Epithelial cell of proximal tubule (primary cell): ENCODE measurements around the gene TRIM38. TPM values are rescaled to one million over a fixed set of nuclear protein-coding genes. Genes with fewer than 3 reads are reported as not detected.

ENCODE experiments used
- DNase-seq: peaks from one replicate; pipeline ENCODE4 v3.0.0-alpha.2; 2011; ENCODE audit warnings: low read depth
- H3K4me3 ChIP-seq: 2 replicates; pipeline ENCODE4 v1.5.1; 2011; ENCODE audit warnings: low read depth, mild to moderate bottlenecking, low read length
- CTCF ChIP-seq: conservative IDR thresholded peaks from 2 replicates; pipeline ENCODE4 v1.5.1; 2012; ENCODE audit warnings: low read depth, mild to moderate bottlenecking, low read length
- total RNA-seq: library from RNA; depleted of rRNA; stranded (reverse); fragments of >200 nt; gene quantifications from 2 replicates; pipeline ENCODE4 v1.2.3, GENCODE V29; 2015

The TRIM38 gene
- total RNA-seq, 1 donor from 2014 or later: 4.2 TPM

- H3K4me3 ChIP-seq: no peak overlapping the region
- TF ChIP-seq CTCF: no peak
- no peak for DNase-seq
These were observed 60.1 kb downstream of the TRIM38 start for GRCh38 chr6:26022737-26023136.

DNA sequence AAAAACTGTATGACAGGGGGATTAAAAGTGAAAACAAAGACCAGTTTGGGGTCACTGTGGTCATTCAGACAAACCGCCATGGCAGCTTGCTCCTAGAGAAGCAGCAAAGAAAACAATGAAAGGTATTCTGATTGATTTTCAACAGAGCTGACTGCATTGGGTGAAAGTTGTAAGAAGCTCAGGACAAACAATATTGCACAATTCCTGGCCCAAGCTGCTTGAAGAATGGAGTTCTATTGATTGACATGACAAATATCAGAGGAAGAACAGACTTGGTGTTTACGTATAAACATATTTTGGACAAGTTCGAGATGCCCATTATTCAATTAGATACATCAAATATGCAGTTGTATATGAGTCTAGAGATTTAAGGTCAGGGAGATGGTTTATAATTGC is 62.0 kb downstream of the TRIM38 start:
- DNase-seq: no peak
- no peak for TF ChIP-seq CTCF
- no peak overlapping the region for H3K4me3 ChIP-seq

GRCh38 chr6:26025047-26025893 is 62.7 kb downstream of the TRIM38 start:
- H3K4me3 ChIP-seq: no peak overlapping the region
- no peak for TF ChIP-seq CTCF
- DNase-seq: no peak

GRCh38 chr6:26025894-26026832 is 63.6 kb downstream of the TRIM38 start:
- peak; percentile 74 for DNase-seq
- peak overlapping the region; percentile 62 for H3K4me3 ChIP-seq
- peak; percentile 94 for TF ChIP-seq CTCF

GRCh38 chr6:26026833-26027490 is 64.4 kb downstream of the TRIM38 start:
- peak overlapping the region; percentile 62 for H3K4me3 ChIP-seq
- no peak for TF ChIP-seq CTCF
- peak; percentile 85 for DNase-seq

GRCh38 chr6:26027491-26028211 is 65.0 kb downstream of the TRIM38 start:
- no peak for TF ChIP-seq CTCF
- no peak for DNase-seq
- H3K4me3 ChIP-seq: peak overlapping the region; percentile 62
